Stimulated activated CD4-positive, alpha-beta T cell treated with anti-CD3 and anti-CD28 coated beads, Interleukin-4, amount 100 ng/mL, for 48 hours (primary cell): ENCODE data around the gene CBLC.
"Not testable (repeated sequence)": the region's sequence is repeated elsewhere in the genome, so short reads cannot be mapped to it uniquely, and the experiment has no call there.

Source experiments
- DNase-seq, 2 donors: peaks; one replicate each; pipeline ENCODE4 v3.0.0-alpha.2; 2020; ENCODE audit warnings: low read depth in 2 of 2

The CBLC gene

DNA sequence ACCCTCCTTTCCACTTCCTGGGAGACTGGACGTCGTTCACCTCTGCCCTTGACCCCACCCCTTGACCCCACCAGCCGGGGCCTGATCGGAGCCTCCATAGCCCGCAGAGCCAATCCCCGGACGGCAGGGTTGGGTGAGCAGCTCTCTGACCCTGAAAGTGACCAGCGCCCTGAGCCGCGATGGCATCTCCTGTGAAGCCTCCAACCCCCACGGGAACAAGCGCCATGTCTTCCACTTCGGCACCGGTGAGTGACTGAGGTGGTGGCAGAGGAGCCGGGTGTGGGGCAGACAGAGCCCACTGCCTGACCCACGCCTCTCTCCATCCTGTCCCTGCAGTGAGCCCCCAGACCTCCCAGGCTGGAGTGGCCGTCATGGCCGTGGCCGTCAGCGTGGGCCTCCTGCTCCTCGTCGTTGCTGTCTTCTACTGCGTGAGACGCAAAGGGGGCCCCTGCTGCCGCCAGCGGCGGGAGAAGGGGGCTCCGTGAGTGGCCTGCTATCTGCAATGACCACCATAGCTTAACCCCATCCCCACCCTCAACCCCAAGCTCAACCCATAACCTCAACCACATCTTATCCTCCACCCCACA is 41.6 kb downstream of the CBLC start:
- DNase-seq = no peak

DNA sequence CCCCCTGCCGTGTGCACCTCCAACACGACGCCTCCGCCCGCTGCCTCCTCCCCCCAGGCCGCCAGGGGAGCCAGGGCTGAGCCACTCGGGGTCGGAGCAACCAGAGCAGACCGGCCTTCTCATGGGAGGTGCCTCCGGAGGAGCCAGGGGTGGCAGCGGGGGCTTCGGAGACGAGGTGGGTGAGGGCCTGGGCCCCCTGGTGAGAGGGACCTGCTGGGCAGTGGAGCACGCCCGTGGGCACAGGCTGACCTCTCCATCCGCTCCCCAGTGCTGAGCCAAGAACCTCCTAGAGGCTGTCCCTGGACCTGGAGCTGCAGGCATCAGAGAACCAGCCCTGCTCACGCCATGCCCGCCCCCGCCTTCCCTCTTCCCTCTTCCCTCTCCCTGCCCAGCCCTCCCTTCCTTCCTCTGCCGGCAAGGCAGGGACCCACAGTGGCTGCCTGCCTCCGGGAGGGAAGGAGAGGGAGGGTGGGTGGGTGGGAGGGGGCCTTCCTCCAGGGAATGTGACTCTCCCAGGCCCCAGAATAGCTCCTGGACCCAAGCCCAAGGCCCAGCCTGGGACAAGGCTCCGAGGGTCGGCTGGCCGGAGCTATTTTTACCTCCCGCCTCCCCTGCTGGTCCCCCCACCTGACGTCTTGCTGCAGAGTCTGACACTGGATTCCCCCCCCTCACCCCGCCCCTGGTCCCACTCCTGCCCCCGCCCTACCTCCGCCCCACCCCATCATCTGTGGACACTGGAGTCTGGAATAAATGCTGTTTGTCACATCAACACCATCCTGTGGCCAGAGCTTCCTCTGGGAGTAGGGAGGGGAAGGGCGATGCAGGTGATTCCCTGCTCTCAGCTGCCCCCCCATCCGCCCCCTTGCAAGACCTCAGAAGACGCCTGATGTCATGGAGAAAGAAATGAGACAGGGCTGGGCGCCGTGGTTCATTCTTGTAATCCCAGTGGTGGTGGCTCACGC is 43.2 kb downstream of the CBLC start:
- DNase-seq = no peak

DNA sequence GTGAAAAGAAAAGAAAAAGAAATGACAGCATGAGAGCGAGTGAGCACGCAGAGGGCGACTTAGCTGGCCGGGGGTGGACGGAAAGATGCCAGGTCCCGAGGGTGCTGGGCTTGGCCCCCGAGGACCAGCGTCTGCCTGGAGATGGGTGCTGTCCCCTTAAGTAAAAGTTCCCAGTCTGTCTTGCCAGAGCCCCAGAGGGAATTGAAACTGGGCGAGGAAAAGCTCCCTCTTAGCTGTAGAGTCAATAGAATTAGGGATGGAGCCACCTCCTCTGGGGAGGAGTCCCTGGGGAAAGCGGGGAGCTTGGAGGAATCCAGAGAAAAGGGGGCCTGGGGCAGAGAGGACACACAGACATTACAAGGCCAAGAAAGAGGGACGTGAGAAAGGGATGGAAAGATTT is 44.5 kb downstream of the CBLC start:
- DNase-seq = no peak

DNA sequence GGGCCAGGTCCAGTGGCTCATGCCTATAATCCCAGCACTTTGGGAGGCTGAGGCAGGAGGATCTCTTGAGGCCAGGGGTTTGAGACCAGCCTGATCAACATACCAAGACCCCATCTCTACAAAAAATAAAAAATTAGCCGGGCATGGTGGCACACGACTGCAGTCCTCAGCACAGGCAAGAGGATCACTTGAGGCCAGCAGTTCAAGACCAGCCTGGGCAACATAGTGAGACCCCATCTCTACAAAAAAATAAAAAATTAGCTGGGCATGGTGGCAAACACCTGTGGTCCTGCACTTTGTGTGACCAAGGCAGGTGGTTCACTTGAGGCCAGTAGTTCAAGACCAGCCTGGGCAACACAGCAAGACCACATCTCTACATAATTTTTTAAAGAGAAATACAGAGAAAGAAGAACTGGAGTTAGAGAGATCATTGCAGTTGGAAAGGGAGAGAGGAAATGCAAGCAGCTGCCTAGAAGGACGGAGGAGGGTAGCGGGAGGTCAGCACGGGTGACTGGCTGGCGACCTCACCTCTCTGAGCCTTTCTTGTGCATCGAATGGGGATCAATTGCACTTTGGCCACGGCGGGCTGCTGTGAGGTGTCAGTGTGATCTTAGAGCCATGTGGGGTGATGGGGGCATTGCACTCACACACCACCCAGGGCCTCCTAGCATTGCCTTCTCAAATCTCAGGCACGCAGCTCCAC is 45.1 kb downstream of the CBLC start:
- DNase-seq = no peak

DNA sequence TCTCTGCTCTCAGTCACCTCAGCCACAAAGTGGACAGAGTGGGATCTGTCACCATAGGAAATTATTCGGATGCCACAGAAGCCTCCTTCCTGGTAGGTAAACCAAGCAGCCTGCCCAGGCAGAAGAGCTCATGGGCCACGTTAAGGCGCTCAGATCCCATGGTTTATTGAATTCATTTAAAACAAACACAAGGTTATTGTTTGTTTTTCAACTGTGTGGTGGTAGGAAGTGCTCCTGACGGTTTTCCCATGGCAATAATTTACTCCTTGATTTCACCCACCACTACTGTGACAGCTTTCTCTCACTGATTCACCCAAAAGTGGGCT is 45.6 kb downstream of the CBLC start:
- DNase-seq = no peak

DNA sequence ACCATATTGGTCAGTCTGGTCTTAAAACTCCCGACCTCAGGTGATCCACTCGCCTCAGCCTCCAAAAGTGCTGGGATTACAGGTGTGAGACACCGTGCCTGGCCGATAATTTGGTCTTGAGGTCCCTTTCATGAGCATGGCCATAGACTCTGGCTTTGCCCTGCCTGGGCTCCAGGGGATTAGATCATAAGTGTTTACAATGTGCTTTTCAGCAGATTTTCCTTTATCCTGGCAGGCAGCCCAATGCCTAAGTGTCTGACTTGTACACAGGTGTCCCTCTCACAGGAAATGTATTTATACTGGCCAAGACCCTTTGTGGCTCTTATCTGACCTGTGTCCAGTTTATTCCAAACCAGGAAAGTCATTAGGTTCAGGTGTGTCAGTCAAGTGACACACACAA is 47.1 kb downstream of the CBLC start:
- no peak for DNase-seq

DNA sequence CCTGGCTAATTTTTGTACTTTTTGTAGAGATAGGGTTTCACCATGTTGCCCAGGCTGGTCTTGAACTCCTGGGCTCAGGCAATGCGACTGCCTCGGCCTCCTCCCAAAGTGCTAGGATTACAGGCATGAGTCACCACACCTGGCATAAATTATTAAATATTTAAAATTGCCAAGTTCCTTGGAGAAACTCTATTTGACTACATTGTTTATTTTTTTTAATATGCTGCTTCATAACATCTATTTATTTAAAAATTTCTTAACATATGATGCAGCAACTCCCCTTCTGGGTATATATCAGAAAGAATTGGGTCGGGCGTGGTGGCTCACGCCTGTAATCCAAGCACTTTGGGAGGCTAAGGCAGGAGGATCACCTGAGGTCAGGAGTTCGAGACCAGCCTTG is 55.2 kb downstream of the CBLC start:
- DNase-seq = not testable (repeated sequence)

DNA sequence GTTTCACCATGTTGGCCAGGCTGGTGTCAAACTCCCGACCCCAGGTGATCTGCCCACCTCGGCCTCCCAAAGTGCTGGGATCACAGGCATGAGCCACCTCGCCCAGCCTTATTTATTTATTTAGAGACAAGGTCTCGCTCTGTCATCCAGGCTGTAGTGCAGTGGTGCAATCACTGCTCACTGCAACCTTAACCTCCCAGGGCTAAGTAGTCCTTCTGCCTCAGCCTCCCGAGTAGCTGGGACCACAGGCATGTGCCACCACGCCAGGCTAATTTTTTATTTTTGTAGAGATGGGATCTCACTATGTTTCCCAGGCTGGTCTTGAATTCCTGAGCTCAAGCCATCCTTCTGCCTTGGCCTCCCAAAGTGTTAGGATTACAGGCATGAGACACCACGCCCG is 56.7 kb downstream of the CBLC start:
- DNase-seq = not testable (repeated sequence)

DNA sequence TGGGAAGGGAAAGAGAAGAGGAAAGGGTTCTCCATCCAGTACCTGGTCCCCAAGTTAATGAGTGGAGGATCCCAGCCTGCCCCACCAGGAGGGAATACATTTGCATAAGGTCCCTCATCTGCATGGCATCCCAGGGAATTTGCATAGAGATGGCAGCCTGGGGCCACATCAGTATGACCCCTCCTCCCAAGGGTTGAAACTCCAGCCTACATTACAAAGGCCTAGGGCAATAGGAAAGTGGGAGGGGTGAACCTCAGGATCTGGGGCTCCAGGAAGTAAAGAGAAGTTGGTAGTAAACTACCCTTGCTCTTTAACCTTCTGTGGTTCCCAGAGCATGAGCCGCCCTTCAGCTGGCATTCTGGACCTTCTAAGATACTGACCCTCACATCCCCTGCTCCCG is 61.6 kb downstream of the CBLC start:
- no peak for DNase-seq

DNA sequence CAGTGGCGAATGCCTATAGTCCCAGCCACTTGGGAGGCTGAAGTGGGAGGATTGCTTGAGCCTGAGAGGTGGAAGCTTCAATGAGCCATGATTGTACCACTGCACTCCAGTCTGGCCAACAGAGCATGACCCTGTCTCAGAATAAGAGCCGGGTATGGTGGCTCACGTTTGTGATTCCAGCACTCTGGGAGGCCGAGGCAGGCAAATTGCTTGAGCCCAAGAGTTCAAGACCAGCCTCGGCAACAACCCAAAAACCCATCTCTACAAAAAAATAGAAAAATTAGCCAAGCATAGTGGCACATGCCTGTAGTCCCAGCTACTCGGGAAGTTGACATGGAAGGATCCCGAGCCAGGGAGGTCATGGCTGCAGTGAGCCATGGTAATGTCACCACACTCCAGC is 63.1 kb downstream of the CBLC start:
- no peak for DNase-seq

DNA sequence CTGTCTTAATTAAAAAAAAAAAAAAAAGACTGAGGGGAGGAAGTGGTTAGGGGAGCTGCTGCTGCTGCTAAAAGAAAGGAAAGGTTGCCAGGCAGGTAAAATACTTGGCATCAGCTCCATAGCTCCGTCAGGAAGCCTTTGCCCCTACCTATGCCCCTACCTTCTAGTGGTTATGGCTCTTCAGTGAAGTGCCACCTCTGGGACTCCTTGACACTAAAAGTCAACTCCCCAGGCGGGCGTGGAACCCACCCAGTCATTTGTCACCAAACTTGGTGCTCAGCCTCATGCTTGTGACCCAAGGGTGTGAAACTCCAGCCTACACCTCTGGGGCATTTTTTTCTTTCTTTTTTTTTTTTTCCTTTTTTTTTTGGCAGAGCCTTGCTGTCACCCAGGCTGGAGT is 63.5 kb downstream of the CBLC start:
- no peak for DNase-seq

DNA sequence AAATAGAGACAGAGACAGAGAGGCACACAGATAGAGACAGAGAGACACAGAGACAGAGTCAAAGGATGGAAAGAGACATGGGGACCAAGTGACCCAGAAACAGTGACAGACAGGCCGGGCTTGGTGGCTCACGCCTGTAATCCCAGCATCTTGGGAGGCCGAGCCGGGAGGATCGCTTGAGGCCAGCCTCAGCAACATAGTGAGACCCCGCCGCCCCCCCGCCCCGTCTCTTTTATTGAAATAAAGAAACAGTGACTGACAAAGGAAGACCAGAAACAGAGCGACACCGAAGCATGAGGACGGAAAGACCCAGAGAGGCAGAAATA is 67.6 kb downstream of the CBLC start:
- DNase-seq = no peak

DNA sequence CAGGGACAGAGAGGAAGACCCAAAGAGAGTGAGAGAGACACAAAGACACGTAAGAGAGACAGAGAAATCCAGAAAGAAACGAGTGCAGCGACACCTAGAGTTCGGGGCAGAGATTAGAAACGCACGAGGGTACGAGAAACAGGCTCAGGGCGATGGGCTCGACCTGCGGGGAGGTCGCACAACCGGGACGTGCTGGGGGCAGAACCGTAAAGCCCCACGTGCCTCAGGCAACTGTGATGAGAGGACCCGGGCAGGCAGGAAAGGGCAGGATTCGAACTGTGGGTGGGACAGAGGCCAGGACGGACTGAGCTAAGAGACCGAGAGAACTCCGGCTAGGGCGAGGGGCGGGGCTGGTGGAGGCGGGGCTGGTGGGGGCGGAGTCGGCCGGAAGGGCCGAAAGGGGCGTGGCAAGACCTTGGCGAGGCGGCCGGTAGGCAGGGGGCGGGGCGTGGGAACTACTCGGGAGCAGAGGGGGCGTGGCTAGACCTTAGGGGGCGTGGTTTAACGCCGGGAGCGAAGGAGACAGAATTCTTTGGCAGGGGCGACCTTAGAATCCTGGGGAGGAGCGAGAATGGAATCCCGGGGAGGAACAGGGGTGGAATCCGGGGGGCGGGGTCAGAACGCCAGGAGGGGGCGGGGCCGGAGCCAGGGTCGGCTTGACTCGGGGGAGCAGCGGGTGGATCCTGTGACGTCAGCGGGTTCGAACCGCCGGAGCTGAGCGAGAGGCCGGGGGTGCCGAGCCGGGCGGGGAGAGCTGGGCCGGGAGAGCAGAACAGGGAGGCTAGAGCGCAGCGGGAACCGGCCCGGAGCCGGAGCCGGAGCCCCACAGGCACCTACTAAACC is 68.1 kb downstream of the CBLC start, which contains the start of gene NECTIN2:
TSS of gene NECTIN2 (plus strand) at position 686 of the 843 bp plus-strand sequence. CDS start 229 bp downstream, outside the sequence.
- DNase-seq = peak; percentile 93 to 99

DNA sequence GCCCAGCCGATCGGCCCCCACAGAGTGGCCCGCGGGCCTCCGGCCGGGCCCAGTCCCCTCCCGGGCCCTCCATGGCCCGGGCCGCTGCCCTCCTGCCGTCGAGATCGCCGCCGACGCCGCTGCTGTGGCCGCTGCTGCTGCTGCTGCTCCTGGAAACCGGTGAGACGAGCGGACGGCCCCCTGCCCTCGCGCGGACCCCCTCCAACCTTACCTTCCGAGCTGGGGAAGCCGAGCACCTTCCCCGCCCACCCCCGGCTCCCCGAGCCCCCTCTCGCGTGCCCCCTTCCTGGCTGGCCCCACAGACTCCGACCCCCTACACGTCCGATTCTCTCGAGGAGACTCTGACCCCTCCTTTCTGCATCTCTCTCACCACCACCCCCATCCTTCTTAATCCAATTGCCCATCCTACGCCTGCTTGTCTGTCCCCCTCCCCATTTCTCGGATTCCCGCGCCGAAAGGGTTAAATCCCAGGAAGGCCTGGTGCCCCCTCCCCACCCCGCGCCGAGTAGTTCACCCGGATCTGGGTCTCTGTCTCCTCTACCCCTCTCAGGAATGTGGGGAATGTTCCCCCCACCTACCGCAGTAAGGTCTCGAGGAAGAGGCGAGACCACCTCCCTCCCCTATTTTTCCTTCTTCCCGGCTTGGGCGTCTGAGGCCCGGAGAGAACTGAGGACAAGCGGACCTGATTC is 68.9 kb downstream of the CBLC start:
- no peak for DNase-seq

DNA sequence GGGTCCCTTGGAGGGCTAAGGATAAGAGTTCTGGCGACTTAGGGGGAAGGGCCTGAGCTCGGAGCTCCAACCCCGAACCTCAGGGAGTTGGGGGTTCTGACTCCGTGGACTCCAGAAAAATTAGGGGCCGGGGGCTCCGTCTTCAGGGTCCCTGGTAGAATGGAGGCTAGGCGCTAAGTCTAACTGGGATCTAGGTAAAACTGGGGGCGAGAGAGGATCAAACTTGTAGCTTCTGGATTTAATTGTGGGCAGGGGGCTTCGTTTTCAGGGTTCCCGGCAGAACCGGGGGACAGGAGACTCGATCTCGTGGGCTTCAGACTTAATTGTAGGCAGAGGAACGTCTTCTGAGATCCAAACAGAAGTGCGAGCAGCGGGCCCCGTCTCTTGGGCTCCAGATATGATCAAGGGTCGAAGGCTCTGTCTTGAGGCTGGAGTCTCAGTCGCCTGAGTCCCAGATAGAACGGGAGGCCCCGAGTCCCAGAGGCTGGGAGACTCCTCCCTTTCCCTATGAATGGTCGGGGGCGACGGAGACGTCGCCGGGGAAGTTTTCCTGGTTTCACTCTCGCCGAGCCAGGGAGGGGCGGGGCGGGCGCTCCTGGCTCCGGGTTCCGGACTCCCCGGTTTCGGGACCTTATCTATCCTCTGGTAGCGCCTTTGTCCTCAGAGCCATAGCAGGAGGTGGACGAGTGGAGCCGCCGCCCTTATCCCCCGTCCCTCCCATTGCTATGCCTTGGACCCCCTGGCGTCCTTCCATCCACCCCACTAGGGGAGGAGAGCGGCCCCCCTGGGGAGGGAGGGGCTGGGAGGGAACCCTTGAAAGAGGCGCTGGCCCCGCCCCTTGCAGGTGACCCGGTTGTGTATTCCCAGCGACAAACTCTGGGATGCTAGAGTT is 69.7 kb downstream of the CBLC start:
- DNase-seq = no peak

DNA sequence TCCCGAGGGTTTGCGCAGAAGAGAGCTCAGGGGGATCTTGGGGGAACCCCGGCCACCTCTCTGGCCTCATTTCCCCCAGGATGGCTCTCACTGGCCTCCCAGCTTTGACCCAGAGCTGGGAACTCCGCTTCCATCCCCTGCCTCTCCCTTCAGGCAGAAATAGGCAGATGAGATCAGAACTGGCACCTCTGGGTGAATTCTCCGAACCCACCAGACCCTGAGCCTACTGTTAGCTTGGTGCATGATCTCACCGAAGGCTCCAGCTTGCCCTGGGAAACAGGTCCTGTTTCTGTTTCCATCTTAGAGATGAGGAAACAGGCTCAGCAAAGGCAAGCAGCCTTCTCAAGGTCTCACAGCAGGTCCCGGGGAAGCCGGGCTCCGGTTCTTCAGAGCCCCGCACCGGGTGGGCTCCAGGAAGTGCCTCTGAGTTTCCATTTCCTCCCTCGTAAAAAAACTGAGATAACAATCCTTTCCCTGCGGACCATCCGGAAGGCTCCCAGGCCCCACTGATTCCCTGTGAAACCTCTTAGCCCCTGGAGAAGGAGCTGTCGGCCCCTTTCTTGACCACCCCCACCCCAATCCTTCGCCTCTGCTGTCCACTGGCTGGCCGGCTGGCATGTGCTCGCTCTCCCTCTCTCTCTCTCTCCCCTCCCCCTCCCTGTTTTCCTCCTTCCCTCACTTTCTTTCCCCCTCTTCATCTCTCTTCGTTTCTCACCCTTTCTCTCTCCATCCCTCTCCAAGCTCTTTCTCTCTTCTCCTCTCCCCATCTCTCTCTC is 70.5 kb downstream of the CBLC start:
- DNase-seq = no peak

DNA sequence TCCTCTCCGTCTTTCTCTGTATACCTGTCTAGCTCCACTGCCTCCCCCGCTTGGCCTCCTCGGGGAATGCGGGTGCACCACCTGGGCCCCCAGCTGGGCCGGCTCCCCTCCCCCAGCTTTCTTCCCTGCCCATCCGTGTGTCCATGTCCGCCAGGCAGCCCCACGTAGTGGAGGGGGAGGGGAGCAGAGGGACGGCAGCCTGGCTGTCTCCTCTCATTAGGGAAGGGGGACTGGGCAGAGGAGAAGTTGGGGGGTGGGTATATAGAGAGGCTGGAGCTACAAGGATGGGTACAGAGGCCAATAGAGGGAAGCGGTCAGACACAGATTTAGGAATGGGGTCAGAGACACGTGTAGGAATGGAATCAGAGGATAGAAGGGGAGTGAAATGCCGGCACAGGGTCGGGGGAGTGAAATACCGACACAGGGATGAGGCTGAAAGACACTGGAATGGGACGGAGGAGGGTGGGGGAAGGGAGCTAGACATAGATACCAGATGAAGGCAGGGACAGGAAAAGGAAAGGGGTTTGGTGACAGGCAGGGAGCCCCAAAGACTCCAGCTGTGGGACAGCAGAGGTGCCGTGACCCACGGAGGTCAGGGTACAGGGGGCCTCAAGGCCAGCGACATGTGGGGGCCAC is 71.2 kb downstream of the CBLC start:
- no peak for DNase-seq
